Ammon's horn (tissue), 1 donor: ENCODE measurements around the gene MRLN.
"Not testable (repeated sequence)": the region's sequence is repeated elsewhere in the genome, so short reads cannot be mapped to it uniquely, and the experiment has no call there.

Source experiments
- DNase-seq: peaks from one replicate; pipeline ENCODE4 v3.0.0-alpha.2; 2016; ENCODE audit warnings: low spot score

MRLN gene

GRCh38 chr10:59745163-59745650, 8.0 kb downstream of the MRLN start:
- DNase-seq, result no peak

GRCh38 chr10:59744762-59745161, 8.5 kb downstream of the MRLN start:
- DNase-seq, result not testable (repeated sequence)

DNA sequence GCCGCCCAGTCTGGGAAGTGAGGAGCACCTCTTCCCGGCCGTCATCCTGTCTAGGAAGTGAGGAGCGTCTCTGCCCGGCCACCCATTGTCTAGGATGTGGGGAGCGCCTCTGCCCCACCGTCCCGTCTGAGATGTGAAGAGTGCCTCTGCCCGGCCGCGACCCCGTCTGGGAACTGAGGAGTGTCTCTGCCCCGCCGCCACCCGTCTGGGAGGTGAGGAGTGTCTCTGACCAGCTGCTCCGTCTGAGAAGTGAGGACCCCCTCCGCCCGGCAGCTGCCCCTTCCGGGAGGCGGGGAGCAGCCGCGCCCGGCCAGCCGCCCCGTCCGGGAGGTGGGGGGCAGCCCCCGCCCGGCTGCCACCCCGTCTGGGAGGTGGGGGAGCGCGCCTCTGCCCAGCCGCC, 9.1 kb downstream of the MRLN start:
- not testable (repeated sequence) for DNase-seq

GRCh38 chr10:59741583-59741982, 11.7 kb downstream of the MRLN start:
- DNase-seq, result no peak

DNA sequence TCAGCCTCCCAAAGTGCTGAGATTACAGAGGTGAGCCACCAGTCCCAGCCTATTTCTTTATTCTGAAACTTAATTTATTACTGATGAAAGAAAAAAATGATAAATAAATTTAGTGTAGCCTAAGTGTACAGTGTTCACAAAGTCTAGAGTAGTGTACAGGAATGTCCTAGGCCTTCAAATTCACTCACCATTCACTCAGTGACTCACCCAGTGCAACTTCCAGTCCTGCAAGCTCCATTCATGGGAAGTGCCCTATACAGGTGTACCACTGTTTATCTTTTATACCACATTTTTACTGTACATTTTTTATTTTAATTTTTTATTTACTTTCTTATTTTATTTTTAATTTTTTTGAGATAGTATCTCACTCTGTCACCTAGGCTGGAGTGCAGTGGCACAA, 12.2 kb downstream of the MRLN start:
- no peak for DNase-seq

GRCh38 chr10:59736749-59737148, 16.5 kb downstream of the MRLN start:
- DNase-seq, result no peak

DNA sequence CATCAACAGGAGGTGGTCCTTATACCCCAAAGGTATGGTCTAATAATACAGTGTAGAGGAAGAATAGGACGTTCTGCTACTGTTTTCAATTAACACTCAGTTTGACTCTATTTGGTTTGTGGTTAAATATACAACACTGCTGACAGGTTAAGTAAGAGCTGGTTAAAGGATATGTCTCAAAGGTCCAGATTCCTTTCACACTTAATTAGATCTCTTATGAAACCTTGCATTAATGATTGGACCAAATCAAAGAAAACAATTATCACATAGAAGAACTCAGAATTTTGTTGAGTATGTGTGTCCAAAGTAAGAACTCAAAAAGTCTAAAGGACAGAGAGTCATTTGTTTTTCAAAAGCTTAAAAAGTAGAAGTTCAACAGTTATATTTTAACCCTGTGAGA, 18.0 kb downstream of the MRLN start:
- no peak for DNase-seq

DNA sequence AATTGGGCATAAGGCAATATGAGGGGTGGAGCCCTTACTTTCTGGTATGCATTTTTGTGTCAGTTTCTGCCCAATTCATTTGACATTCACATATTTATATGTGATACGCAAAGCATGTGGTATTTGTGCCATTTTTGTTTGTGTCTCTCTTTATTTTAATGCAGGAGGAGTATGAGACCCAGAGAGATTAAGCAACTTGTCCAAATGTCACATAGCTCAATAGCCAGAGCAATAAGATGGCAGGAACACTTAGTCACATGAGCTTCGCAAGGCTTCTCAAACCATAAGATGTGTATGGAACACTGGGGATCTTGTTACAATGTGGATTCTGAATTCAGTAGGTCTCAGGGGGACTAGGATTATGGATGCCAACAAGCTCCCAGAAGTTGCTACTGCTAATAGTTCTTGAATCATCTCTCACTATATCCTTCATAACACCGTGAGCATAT, 19.2 kb downstream of the MRLN start:
- DNase-seq, result no peak

- not testable (repeated sequence) for DNase-seq
Measured at GRCh38 chr10:59733321-59734013, 19.8 kb downstream of the MRLN start.

- not testable (repeated sequence) for DNase-seq
Measured at GRCh38 chr10:59732849-59733248, 20.4 kb downstream of the MRLN start.

DNA sequence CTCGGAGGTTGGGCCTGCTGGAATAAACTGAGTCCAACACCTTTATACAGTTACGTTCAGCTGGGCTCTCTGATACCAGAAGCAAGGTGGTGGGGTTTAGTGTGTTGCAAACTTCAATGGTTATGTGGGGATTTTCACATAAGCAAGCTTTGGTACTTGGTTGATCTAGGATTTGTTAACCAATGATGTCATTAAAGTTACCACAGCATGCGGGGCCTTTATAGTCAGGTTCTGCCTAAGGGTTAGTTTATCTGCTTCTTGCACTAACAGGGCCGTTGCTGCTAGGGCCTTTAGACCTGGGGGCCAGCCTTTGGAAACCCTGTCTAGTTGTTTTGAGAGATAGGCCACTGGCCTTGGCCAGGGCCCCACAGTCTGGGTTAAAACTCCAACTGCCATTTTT, 24.1 kb downstream of the MRLN start:
- DNase-seq, result not testable (repeated sequence)

GRCh38 chr10:59724098-59724938, 28.9 kb downstream of the MRLN start:
- DNase-seq, result no peak

DNA sequence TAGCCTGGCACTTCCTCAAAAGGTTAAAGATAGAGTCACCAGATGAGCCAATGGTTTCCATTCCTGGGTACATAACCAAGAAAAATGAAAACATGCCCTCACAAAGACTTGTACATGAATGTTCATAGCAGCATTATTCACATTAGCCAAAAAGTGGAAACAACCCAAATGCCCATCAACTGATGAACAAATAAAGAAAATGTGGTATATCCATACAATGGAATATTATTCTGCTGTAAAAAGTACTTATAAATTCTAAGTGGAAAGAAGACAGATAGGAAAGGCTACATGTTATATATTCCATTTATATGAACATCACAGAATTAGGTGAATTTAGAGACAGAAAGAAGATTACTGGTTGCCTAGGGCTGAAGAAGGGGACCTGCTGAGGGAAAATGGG, 32.9 kb downstream of the MRLN start:
- DNase-seq, result no peak

DNA sequence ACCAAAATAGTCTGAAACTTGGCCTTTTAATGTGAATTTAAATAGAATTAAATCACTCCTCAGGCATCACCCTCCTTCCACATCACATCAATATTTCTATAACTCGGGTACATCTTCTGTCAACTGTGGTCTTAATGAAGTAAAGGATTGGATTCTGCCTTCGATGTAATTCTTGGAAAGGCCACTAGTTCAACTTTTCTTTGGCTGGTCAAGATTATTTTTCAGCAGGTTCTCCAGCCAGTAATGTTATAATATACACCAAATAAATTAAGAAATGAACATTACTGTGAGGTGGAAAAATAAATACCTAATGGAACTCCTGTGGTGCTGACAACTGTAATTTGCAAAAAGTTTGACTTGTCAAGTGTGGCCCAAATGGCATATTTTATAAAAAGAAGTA, 33.9 kb downstream of the MRLN start:
- DNase-seq, result no peak

DNA sequence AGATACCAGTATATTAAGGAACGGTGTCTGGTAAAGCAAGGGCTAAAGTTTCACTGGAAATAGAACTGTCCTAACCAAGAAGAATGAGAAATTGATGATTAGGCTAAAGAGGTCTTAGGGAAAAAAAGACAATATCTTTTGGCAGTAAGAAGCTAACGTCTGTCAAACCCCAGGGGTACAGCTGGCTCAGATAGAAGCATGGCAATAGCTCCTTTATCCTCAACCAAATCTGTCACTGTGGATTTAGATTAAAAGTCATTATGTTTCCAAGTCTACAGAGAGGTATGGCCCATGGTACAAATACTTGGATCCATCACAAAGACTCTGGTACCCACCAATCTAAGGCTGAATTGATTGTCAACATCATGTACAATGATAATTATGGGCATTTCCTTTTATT, 35.0 kb downstream of the MRLN start:
- no peak for DNase-seq

DNA sequence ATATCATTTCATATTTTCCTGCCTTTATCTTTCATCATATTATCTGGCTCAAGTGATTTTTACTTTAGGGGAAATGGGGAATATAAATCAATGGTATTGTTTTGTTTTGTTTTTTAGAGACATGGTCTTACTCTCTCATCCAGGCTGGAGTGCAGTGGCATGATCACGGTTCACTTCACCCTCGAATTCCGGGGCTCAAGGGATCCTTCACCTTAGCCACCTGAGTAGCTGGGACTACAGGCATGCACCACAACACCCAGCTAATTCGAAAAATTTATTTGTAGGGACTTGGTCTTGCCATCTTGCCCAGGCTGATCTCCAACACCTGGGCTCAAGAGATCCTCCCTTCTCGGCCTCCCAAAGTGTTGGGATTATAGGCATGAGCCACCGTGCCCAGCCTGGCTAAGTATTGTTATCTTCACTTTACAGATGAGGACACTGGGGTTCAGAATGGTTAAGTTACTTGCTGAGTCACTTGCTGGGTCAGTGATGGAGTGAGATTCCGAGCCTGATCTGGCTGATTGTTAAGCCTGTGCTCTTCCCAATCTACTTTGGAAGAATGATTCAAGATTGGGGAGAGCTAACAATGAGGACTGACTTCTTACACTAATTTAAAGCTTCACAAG, 39.9 kb downstream of the MRLN start:
- no peak for DNase-seq

- DNase-seq, result no peak
Measured at GRCh38 chr10:59711871-59712494, 41.3 kb downstream of the MRLN start.

DNA sequence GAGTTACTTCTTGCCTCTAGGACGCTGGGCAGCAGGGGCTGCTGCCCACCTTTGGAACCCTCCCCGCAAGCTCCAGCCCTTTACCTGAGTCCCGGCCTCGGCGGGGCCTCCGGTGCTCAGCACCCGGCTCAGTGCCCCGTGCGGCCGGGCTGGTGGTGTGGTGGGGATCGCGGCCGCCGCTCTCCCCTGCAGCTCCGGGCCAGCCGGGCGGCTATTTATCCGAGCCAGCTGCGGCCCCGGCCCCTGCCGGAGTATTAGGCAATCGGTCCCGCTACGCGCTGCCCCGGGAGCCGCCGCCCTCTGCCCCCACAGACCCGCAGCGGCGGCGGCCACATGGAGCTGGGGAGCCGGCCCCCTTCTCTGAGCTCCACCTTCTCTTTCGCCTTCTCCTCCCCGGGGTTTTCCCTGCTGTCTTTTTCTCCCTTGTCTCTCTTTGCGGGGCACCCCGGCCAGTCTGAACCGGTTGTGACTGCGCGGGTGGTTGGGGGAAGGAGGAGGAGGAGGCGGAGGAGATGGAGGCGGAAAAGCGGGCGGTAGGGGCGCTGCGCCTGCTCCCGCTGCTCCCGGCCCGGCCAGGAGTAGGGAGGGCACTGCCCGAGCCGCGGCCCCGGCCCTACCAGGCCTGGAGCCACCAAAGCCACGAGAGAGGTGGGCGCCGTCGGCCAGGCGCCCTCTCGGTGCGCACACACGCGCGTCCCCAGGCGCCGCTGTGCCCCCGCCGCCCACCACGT, 43.7 kb downstream of the MRLN start, which contains the start of gene SLC16A9:
SLC16A9 (minus strand) TSS at position 456 of the 731 bp plus-strand sequence. CDS start 25,559 bp downstream, outside the sequence.
- DNase-seq, result peak; percentile 67

- DNase-seq, result no peak
Measured at GRCh38 chr10:59708816-59709394, 44.4 kb downstream of the MRLN start.

GRCh38 chr10:59706851-59707797, 46.1 kb downstream of the MRLN start:
- DNase-seq, result no peak
